ENCODE measurements around the gene CCDC86. TPM values are rescaled to one million over a fixed set of nuclear protein-coding genes. Genes with fewer than 3 reads are reported as not detected.

CCDC86 gene
- total and polyA plus RNA-seq, 9 donors: 7.4 to 22.7 (median 19.8) TPM

DNA sequence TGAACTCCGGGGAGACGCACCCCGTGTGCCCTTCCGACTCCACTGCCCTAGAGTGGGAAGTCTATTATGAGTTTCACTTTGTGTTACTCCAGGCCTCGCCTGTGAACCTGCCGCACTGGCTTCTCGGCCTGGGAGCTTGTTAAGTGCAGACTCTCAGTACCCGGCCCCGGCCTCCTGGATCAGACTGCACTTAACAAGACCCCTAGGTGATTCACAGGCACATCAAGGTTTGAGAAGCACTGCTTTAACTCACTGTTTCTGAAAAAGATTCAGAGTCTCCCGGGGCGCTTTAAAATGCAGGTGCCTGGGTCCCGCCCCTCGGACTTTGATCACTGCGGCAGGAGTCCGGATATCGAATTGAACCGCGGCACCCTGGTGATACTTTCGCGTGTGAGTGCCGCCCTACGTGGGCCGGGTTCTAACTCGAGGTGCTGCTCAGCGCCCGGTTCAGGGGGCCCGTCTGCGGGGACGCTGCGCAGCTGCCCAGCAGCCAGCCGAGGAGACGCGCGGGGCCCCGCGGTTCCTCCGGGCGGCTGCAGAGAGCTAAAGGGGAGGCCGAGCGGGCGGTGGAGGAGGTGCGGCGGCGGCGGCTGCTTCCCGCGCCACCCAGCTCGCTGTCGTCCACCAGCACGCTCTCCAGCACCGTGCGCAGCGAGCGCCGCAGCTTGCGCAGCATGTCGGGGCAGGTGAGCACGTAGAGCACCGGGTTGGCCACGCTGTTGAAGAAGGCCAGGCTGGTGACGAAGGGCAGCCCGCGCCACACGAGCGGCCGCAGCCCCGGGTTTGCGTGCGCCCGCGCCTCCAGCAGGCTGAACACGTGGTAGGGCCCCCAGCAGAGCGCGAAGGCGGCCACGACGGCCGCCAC lies 10.4 kb downstream of the CCDC86 start:
- Histone ChIP-seq H3K4me3 (ENCODE audit: low read length) (no peak overlapping the region), H3K27me3 (ENCODE audit: control insufficient read depth, insufficient read depth, low read length) (no peaks in the 10 kb centered on the region), H3K4me1 (ENCODE audit: control insufficient read depth, insufficient read depth, low read length) (peaks cover 12% of the 10 kb centered on the region), H3K36me3 (ENCODE audit: control insufficient read depth, insufficient read depth, low read length) (peaks cover 51% of the 10 kb centered on the region), H3K9me3 (replicated peaks; ENCODE audit: control insufficient read depth, low read depth, low read length) (no peaks in the 10 kb centered on the region), H3K27ac (ENCODE audit: low read length) (no peak overlapping the region)
- WGBS (ENCODE audit: insufficient coverage): 16% methylated on average over 74 of the region's 78 CpGs
- no peak for DNase-seq

DNA sequence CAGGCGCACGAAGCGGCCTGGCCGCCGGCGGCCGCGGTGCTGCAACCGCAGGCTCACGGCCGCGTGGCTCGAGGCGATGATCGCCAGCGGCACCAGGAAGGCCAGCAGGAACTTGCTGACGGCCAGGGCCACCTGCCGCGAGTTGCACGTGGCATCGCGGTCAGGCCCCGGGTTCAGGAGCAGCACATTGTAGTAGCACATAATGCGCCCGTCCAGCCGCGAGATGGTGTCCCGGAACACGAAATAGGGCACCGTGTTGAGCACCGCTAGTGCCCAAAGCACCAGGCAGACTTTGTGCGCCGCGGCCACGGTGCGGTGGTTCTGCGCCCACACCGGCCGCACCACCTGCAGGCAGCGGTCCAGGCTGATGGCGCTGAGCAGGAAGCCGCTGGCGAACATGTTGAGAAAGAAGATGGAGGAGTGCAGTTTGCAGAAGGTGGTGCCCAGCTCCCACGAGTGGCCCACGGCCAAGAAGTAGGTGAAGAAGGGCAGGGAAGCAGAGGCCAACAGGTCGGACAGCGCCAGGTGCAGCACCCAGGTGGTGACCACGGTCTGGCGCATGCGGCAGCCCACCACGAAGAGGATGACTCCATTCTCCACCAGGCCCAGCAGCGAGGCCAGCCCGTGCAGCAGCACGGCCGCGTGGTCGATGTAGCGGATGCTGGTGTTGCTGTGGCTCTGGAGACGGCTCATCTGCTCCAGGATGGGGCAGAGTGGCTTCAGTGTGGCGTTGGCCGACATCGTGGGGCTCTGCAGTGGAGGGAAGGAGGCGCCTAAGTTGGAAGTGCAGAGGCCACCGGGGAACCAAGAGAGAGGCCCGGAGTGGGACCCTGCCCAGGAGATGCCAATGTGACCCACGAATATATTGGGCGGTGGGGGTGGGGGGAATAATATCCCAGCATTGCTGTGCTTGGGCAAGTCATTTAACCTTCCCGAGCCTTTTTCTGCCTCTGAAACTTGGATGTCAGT lies 11.4 kb downstream of the CCDC86 start:
- Histone ChIP-seq H3K27me3 (ENCODE audit: control insufficient read depth, insufficient read depth, low read length) (no peaks in the 10 kb centered on the region), H3K27ac (ENCODE audit: low read length) (no peak overlapping the region), H3K4me1 (ENCODE audit: control insufficient read depth, insufficient read depth, low read length) (peaks cover 12% of the 10 kb centered on the region), H3K4me3 (ENCODE audit: low read length) (no peak overlapping the region), H3K9me3 (replicated peaks; ENCODE audit: control insufficient read depth, low read depth, low read length) (no peaks in the 10 kb centered on the region), H3K36me3 (ENCODE audit: control insufficient read depth, insufficient read depth, low read length) (peaks cover 43% of the 10 kb centered on the region)
- no peak for DNase-seq
- WGBS (ENCODE audit: insufficient coverage): 75% methylated on average over 67 of the region's 68 CpGs

DNA sequence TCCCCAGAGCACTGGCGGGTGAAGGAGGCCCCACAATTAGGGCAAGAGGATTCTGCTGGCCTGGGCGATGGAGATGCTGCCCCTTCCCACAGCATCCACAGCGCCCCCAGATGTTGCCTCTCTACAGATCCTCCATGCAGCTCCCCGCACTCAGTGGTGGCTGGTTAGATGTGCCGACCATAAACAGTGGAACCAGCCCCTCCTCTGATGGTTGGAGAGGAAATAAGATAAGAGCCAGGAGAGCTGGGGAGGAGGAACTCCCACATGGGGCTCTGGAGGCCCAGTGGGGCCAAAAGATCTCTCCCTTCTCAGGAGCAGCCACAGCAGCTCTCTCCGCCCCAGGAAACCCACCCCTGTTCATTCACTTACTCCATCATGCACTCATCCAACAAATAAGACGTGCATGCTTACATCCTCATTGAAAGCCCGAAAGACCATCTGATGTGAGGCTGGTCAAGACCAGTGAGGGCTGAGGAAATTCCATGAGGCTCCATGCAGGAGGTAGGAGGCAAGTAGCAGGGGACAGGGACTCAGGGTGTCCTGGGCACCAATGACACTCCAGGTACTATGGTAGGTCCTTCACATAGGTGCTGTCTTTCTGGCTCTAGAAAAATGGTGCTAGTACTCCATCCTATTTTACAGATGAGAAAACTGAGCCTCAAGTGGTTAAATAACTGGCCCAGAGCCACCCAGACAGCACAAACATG lies 12.4 kb downstream of the CCDC86 start:
- Histone ChIP-seq H3K27ac (ENCODE audit: low read length) (no peak overlapping the region), H3K4me1 (ENCODE audit: control insufficient read depth, insufficient read depth, low read length) (peaks cover 12% of the 10 kb centered on the region), H3K36me3 (ENCODE audit: control insufficient read depth, insufficient read depth, low read length) (peaks cover 32% of the 10 kb centered on the region), H3K27me3 (ENCODE audit: control insufficient read depth, insufficient read depth, low read length) (no peaks in the 10 kb centered on the region), H3K4me3 (ENCODE audit: low read length) (no peak overlapping the region), H3K9me3 (replicated peaks; ENCODE audit: control insufficient read depth, low read depth, low read length) (no peaks in the 10 kb centered on the region)
- no peak for DNase-seq
- 60% methylated on average over 2 of the region's 8 CpGs for WGBS (ENCODE audit: insufficient coverage)

DNA sequence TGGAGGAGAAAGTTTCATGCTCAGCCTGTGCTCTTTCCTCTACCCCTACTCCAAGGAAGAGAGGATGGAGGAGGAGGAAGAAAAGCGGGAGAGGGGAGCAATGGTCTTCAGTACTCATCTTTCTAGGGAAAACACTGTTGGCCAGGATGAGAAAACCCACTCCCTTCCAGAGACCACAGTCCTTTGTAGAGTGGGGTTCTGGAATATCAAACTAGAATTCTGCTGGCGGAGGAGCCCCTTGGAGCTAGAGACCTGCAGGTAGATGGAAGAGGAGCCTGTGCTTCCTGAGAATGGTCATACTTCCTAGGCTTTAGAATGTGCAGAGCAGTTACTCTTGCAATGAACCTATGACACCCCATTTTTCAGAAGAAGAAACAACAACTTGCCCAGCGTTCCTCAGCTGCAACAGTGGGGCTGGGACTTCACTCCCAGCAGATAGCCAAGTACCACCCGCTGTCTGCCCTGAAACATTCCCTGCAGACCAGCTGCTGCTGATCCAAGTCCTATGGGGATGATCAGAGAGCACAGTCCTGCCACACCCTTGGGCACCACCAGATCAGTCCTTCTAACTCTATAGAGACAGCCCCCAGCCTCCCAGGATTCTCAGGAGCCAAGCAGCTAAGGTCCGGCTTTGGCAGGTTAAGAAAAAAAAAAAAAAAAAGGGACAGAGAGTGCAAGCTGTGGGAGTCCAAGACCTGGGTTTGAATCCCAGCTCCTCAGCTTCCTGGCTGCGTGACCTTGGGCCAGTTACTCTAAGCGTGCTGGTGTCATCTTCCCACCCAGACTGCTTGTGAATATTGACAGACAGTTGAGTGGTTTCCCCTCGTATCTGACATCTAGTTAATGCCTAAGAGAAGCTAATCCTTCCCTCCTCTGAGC lies 13.2 kb downstream of the CCDC86 start:
- no peaks in the 10 kb centered on the region for H3K9me3 ChIP-seq (replicated peaks; ENCODE audit: control insufficient read depth, low read depth, low read length)
- H3K27ac ChIP-seq (ENCODE audit: low read length): no peak overlapping the region
- peaks cover 12% of the 10 kb centered on the region for H3K4me1 ChIP-seq (ENCODE audit: control insufficient read depth, insufficient read depth, low read length)
- H3K36me3 ChIP-seq (ENCODE audit: control insufficient read depth, insufficient read depth, low read length): peaks cover 25% of the 10 kb centered on the region
- WGBS (ENCODE audit: insufficient coverage): 23% methylated on average over 2 of the region's 8 CpGs
- no peak for DNase-seq
- no peak overlapping the region for H3K4me3 ChIP-seq (ENCODE audit: low read length)
- H3K27me3 ChIP-seq (ENCODE audit: control insufficient read depth, insufficient read depth, low read length): no peaks in the 10 kb centered on the region

DNA sequence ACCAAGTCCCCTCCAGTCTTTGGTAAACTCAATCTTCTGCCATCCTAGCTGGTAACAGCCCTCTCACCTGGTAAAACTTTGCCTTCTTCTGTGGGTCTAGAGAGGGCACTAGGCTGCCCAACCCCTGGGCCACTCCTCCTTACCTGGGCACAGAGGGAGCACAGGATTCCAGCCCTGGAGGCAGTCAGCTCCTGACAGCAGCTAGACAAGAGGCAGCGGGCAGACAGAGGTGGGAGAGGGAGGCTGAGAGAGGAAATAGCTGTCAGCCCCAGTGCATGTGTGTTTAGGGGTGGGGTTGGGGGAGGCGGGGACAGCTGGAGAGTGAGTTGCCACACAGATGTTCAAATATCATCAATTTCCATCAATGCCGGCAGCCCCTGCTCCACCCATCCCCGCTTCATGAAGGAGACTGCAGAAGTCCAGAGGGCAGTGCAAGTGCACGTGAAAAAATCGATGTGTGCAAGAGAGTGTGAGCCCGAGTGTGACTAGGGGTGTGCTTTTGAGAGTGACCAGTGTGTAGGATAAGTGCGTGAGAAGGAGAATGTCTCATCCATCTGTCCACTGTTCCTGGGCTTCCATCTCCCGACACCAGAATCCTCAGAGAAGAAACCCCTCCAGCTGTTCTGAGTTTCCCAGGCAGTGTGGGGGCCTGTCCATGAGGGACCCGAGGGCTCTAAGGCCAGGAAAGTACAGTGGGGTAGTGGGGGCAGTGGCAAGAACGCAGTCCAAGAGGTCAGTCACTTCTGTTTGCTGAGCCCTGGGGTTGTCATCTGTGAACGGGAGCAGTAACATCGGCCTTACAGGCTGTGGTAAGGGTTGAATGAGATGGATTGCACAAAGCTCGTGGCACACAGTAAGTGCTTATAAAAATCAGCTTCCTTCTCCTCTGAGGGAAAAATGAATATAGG lies 14.1 kb downstream of the CCDC86 start, which contains the start of gene PTGDR2:
PTGDR2 (minus strand) TSS at position 225 of the 908 bp plus-strand sequence. CDS start 2,228 bp downstream, outside the sequence.
- peaks cover 16% of the 10 kb centered on the region for H3K36me3 ChIP-seq (ENCODE audit: control insufficient read depth, insufficient read depth, low read length)
- DNase-seq: no peak
- H3K4me1 ChIP-seq (ENCODE audit: control insufficient read depth, insufficient read depth, low read length): peaks cover 15% of the 10 kb centered on the region
- H3K27me3 ChIP-seq (ENCODE audit: control insufficient read depth, insufficient read depth, low read length): no peaks in the 10 kb centered on the region
- no peak within 1 kb of the TSS for H3K4me3 ChIP-seq (ENCODE audit: low read length)
- H3K9me3 ChIP-seq (replicated peaks; ENCODE audit: control insufficient read depth, low read depth, low read length): no peaks in the 10 kb centered on the region
- no peak within 1 kb of the TSS for H3K27ac ChIP-seq (ENCODE audit: low read length)
- WGBS (ENCODE audit: insufficient coverage): 40% methylated on average over 5 of the region's 14 CpGs

DNA sequence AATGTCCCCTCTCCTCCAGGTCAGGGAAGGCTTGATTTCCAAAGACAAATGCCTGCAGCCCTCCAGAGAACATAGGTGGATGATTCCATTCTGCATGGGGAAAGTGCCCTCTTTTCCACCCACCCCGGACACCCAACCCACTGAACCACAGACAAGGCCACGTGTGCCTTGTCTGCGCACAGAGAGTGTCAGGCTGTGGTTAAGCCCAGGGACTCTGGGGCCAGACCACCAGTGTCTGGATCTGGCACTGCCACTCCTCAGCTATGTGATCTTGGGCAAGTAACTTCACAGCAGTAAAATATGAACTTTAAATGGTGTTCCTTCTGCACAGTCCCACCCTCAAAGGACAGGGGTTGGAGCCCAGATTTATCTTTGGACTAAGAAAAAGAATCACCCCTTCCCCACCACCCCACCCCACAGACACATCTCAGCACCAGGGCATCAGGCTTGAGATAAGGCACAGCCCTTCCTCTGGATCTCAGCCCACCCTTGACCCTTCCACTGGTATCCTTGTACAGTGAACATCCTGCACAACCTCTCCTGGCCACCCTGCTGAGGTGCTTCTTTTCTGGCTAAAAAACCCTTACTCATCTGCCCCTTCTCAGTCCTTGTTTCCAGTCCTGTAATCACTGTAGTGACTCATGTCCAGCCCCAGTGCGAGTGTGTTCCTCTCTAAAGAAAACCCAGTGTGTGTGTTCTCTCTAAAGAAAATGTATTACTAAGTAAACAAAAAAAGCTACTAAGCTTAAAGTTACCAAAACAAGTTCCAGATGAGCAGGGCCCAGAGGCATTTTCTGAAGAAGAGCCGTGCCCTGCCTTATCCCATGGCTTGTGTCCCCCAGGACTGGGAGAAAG lies 15.7 kb downstream of the CCDC86 start:
- Histone ChIP-seq H3K27ac (ENCODE audit: low read length) (no peak overlapping the region), H3K27me3 (ENCODE audit: control insufficient read depth, insufficient read depth, low read length) (no peaks in the 10 kb centered on the region), H3K36me3 (ENCODE audit: control insufficient read depth, insufficient read depth, low read length) (peaks cover 5% of the 10 kb centered on the region), H3K4me3 (ENCODE audit: low read length) (no peak overlapping the region), H3K9me3 (replicated peaks; ENCODE audit: control insufficient read depth, low read depth, low read length) (no peaks in the 10 kb centered on the region), H3K4me1 (ENCODE audit: control insufficient read depth, insufficient read depth, low read length) (peaks cover 15% of the 10 kb centered on the region)
- DNase-seq: no peak
- WGBS (ENCODE audit: insufficient coverage): 79% methylated on average over 4 of the region's 5 CpGs

DNA sequence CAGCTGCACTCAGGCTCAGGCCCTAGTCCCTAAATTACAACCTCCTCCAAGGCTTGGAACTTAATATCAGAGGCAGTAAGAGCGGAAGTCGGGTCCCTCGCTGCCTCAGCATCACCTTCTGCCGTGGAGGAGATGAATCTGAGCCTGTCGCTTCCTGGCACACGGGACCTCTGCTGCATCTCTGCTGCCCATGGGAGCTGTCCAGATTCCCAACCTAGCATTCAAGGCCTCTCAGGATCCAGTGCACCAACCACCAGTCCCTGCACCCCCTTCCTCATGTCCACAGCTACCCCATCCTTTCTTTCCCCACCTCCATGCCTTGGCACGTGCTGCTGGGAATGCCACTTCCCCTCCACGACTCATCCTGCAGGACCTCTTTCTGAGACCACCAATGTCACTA lies 16.3 kb downstream of the CCDC86 start:
- H3K27me3 ChIP-seq (ENCODE audit: control insufficient read depth, insufficient read depth, low read length): no peaks in the 10 kb centered on the region
- WGBS (ENCODE audit: insufficient coverage): 38% methylated on average over 7 of the region's 8 CpGs
- no peak for DNase-seq
- peaks cover 3% of the 10 kb centered on the region for H3K36me3 ChIP-seq (ENCODE audit: control insufficient read depth, insufficient read depth, low read length)
- no peak overlapping the region for H3K27ac ChIP-seq (ENCODE audit: low read length)
- no peaks in the 10 kb centered on the region for H3K9me3 ChIP-seq (replicated peaks; ENCODE audit: control insufficient read depth, low read depth, low read length)
- no peak overlapping the region for H3K4me3 ChIP-seq (ENCODE audit: low read length)
- H3K4me1 ChIP-seq (ENCODE audit: control insufficient read depth, insufficient read depth, low read length): peaks cover 15% of the 10 kb centered on the region

All from muscle of leg (tissue), 11 donors.